ENCODE measurements around the gene LRG1.

Gene LRG1

DNA sequence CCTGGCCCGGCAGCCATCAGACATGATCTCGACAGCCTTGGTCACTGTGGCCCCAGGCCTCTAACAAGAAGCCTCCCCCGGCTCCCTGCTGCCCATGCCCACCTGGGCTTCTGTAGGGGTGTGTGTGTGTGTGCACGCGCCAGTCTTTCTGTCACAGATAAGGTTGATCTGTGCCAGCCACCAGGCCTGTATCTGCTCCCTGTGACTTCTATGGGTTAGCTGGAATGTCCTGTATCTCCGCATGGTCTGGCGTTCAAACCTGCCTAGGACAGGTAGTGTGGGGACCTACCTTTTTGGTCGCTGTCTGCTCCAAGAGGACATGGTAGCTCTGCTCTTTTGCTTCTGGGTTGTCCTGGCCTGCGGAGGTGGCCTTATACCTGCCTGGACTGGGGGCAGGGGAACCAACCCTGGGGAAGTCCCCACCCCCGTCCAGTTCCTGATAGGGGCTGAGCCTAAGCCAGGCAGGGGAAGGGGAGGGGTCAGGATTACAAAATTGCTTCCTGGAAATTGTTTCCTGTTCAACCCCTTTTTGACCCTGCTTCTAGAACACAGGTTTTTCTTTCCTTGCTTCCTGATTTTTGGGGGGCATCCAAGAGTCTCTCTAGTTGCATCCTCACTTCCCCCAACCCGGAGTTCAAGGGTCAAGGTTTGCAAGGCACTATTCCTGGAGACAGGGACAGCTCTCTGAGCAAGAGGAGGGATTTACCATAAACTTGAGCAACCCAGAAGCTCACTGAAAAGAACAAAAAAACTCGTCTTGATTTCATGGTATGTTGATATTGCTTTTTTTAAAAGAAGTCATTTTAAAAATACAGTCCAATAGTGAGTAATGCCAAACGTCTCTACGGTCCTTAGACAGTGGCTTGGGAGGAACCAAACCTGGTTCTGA, at the start of gene LRG1:
Gene LRG1 (minus strand): TSS at position 344 of the 889 bp plus-strand sequence. CDS start 23 bp downstream, at position 321.
- peak; percentile 57 to 65 for DNase-seq

DNA sequence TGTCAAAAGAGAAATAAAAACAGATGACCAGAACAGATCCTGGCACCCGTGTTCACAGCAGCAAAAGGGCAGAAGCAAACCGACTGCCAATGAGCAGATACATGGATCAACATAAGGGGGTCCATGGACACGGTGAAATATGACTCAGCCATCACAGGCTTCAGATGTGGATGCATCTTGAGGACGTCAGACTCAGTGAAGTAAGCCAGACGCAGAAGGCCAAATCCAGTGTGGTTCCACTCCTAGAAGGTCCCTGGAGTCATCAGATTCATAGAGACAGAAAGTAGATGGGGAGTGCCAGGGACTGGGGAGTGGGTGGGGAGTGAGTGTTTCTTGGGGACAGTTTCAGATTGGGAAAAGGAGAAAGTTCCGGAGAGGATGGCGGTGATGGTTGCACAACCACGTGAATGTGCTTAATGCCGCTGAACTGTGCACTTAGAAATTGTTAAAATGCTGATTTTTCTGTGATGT, 48.5 kb upstream of the LRG1 start:
- DNase-seq, result no peak

DNA sequence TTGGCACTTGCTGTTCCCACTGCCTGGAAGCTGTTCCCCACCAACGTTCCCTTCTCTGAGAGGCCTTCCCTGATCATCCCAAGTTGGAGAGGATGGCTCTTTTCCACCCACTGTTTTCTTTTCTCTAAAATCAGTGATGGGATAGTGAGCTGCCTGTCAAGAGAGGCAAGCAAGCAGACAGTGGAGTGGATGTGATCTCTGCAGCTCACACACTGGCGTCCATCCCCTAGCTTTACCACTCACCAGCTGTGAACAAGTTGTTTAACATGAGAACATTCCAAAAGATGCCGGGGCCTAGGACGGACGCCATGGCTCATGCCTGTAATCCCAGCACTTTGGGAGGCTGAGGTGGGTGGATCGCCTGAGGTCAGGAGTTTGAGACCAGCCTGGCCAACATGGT, 47.7 kb upstream of the LRG1 start:
- DNase-seq, result no peak

DNA sequence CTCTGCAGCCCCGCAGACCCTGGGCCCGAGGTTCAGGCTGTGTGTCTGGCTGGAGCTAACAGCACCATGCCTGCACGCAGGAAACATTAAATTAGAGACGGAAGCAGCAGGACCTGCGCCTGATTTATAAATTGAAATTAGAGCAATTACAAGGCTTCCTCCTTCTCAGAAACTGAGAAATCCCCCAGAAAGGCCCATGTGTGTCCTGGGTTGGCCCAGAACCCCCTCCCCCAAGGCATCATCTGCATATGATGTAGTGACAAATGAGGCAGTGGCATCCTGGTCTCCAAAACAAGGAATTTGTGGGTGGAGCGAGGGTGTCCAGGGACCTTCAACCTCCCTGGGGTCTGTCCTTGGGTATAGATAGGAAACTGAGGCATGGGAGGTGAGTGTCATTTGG, 46.9 kb upstream of the LRG1 start:
- DNase-seq, result no peak

GRCh38 chr19:4586245-4586644, 46.4 kb upstream of the LRG1 start:
- DNase-seq, result no peak

GRCh38 chr19:4585556-4585955, 45.7 kb upstream of the LRG1 start:
- DNase-seq, result no peak

DNA sequence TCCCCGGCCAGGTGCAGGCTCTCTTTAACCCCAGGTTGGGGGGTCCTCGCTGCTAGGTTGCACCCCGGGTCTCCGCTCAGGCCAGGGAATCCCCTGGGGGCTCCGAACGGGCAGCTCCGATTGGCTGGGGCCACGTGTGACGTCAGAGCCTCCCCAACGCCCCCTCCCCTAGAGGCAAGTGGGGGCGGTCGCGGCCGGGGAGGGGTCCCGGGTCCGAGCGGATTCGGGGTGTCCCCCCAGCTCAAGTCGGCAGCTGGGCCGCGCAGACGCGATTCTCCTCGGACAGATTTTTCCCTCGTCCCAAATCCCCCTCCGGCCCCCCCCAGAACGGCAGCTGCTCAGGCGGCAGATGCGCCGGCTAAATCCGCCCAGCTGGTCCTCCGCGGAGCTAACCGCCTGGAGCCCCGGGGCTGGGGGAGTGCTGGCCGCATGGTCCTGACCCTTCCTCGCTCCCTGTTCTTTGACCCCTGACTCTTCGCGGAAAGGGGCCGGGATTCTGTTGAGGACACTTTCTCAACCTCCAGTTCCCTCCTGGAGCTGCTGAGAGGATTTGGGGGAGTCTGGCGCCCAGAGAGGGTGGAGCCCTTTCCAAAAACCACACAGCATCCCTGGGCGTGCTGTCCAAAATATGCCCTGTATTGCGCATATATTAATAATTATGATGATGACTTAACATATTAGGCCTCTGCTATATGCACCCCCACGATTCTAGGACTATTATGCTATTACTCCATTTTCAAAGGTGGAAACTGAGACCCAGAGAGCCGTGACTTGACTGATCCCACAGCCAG, 45.0 kb upstream of the LRG1 start:
- DNase-seq, result no peak

DNA sequence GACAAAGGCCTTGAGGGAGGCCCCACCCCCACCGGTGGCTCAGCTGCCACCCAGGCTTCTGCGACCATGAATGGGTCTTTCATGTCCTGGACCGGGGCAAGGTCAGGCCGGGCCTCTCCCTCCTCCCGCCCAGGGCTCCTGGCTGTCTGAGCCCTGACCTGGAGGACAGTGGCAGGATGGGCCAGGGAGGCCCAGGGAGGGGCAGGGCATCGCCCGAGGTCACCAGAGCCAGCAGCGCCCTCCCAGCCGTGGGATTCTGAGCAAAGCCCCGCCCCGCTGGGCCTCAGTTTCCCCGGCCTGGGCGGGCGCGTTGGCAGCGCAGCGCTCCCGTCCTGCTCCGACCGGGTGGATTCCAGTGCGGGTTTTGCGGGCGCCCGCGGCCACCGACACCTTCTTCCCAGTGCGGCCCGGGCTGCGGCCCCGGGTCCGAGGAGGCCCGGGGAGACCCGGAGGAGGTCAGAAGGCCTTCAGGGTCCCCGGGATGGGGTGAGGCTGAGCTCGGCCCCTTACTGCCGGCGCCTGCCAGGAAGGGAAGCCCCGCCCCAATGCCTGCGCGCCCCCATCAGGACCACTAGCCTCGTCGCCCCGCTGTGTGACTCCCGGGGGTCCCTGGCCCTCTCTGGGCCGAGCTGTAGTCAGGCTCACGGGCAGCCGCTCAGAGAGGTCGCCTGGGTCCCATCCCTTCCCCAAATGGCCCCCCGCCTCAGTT, 44.3 kb upstream of the LRG1 start:
- no peak for DNase-seq

DNA sequence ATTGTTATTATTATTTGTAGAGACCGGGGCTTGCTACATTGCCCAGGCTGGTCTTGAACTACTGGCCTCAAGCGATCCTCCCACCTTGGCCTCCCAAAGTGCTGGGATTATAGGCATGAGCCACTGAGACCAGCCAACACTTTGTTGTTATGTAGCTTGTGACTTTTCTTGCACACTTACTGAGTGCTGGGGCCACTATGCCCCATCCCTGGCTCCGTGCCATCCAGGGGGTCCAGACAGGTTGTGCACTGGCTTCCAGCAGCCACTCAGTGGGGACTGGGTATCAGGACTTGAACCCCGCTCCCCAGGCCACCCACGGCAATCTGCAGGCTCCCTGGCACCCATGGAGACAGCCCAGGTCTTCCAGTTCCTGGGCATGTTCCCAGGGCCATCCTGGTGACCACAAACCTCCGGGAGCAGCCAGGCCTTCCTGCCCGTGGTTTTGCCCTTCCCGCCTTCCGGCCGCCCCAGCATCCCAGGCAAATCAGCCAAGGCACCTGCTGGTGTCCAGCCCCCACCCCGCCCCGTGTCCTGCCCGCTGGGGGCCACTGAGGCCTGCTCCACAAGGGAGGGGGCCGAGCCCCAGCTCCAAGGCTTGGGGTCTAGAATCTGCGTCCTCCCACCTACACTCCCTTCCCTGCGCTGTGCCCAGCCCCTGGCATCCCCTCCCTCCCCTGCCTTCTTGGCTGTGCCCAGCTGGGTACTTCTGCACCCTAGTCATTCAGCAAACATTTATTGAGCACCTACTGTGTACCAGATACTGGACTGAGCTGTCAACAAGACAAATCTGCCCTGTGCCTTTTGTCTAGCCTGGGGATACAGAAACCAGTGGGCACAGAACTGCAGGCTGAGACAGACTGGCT, 43.4 kb upstream of the LRG1 start:
- no peak for DNase-seq

- DNase-seq, result peak in 1 of 2 experiments; percentile 29
These were observed 42.1 kb upstream of the LRG1 start for GRCh38 chr19:4581666-4582553.

DNA sequence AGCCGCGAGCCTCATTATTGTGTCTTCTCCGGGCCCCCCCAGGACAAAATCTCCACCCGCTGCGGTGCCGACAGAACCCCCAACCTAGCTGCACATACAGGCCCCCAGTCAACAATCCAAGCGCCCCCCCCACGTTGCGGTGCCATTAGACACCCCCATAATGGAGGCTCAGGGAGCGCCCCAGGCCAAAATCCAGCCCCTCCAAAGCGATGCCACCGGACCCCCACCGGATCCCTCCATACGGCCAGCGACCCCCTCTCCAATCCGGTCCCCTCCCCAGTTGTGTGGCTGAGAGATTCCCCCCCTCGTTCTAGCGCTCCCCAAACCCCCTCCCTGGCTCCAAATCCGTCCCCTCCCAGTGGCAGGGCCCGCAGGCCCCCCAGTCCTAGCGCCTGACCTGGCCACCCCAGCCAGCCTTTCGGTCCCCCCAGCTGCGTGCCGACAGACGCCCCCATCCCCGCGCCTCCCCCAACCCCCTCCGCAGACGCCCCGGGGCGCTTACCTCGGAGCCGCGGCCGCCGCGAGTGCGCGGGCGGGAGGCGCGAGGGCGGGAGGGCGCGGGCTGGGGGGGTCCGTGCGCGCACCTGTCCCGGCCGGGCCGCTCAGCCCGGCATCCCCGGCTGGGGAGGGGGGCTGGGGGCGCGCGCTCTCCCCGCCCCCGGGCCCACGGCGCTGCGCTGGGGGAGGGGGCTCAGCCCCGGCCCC, 41.3 kb upstream of the LRG1 start:
- DNase-seq, result no peak

DNA sequence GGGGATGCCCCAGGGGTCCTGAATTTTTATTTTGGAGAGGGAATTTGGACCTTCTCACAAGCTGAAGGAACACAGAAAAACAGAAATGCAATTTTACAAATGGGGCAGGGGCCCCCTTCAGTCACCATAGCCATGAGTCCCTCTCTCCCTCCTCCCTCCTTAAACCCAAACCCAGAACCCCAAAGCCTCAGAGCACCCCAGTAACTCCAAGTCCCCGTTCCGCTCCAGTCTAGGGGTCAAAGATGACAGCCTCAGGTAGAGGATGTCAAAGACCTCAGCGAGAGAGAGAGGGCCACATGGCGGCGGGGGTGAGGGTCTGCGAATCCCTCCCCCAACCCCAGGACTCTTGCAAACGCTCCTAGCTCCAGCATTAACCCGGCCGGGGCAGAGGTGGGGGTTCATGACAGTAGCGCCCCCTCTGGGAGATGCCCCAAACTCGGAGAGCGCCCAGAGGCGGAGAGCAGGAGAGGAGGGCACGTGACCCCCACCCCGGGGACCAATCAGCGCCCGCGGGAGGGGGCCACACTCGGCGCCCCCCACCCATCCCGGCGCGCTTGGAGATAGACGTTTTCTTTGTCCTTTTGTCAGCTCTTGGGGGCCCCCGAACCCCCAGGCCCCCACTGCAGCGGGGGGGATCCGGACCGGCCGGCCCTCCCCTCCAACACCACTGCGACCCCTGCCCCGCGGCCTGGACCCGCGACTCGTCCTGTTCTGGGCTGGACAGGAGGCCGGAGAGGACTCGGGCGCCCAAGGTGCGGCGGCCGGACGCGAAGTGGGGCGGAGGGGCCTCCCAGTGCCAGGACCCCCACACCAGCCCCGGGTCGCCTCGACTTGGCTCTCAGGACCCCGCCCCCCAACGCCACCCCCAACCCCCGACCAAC, 40.4 kb upstream of the LRG1 start:
- DNase-seq, result no peak

DNA sequence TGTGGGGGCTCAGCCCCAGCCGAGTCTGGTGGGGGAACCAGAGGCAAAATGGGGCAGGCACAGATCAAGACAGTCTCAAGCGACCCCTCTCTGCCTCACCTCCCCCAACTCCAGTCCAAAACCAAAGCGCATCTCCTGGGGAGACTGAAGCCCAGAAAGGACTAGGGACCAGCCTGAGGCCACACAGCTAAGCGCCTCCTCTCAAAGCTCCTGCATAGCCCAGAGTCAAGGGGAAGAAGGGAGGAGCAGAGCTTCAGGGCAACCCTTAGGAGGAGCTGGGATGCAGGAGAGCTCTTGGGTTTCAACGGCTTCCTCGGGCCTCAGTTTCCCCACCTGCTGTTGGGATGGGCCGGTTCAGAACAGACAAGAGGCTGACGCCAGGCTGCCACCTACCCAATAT, 39.6 kb upstream of the LRG1 start:
- DNase-seq, result no peak

DNA sequence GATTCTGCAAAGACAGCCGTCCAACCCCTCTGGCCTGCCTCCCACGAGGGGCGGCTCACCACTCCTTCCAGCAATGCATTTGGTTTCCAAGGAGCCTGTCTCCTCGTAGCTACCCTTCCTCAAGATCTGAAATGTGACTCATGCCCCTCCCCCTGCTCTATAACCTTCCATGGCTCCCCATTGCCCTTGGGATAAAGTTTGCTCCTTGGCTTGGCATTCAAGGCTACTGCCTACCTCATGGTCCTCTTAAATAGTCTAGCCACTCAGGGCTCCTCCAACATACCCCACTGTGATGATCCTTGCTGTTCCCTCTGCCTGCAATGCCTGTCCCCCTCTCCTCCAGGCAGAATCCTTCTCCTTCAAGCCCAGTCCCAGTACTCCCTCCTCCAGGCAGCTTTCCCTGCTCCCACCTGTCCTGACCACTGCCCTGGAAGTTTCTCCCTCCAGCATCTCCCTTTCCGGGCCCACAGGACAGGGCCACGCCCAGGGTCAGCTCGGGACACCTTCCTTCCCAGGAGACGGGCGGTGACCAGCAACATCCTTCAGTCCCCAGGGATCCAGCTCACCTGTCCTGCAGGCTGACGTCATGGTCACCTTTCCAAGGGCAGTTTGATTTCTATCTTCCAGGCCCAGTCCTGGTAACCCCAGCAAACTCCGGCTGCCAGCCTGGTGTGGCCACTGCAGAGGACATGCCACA, 38.9 kb upstream of the LRG1 start:
- DNase-seq, result no peak

DNA sequence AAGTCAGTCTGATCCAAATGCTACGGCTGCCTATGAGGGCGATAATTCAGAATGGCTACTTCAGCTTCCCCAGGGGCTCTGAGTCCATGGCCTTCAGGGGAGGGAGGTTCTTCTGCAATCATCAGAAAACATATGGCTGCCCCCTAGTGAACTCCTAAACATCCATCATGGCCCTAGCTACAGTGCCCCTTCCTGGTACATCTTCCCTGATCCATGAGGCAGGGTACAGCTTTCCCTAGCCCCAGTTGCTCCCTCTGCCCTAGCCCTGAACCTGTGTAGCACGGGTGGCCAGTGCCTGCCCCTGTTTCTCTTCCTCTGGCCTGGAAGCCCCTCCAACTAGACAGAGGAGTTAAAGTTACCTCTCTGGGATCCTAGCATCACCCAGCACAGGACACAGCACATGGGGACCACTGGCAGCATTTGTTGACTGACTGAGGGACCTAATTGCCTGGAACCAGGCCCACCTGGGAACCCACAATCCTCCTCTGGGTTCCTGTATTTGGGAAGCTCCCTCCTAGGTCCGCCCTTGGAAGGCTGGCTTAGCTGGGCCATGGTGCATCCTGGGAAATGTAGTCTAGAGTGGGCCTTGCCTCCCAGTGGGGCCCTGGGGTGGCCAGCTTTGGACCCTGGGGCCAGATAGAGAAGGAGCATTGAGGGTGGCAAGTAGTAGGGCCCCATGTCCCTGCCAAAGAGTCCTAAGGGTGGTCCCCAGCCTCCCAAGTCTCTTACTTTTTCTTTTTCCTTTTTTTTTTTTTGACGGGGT, 37.4 kb upstream of the LRG1 start:
- peak; percentile 20 to 32 for DNase-seq

DNA sequence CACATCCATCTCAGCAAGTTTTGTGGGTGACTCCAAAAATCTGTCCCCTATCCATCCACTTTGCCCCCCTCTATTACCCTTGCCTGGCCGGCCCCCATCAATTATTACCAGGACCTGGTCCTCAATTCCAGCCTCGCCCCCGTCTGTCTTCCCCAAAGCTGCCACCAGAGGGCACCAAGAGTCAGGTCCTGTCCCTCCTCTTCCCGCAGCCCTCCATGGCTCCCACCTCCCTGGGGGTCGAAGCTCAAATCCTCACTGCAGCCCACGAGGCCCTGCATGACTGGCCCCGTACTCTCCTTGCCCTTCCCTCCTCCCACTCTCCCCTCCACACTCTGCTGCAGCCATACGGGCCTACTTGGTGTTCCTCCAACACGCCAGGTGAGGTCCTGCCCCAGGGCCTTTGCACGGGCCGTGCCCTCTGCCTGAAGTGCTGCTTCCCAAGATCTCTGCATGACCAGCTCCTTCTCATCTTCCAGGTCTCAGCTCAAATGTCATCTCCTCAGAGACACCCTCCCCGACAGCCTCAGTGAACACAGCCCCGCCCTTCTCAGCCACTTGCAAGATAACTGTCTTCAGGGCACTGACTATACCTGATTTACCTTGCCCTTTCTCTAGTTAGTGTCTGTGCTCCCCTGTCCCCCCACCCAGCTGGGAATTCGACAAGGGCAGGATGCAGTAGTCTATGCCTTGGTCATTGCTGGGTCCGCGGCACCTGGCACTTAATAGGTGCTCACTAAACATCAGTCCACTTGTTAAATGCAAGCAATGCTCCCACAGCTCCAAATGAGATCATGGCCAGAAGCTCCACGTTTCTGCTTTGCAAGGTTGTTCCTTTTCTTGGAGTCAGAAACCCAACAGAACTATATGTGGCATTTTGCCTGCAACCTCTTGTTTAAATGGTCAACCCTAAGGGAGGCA, 36.4 kb upstream of the LRG1 start:
- peak in 1 of 2 experiments; percentile 26 for DNase-seq

Data from Kasumi-1 (cell line).